Femur (tissue), 1 donor: ENCODE data around the gene GNAI2.
"Not testable (repeated sequence)": the region's sequence is repeated elsewhere in the genome, so short reads cannot be mapped to it uniquely, and the experiment has no call there.

Source experiments
- DNase-seq: peaks from one replicate; pipeline ENCODE4 v3.0.0-alpha.2; 2017

The GNAI2 gene

GRCh38 chr3:50284121-50284520 is 48.1 kb downstream of the GNAI2 start:
- not testable (repeated sequence) for DNase-seq

- no peak for DNase-seq
These were observed 50.6 kb downstream of the GNAI2 start for GRCh38 chr3:50286322-50287227.

- DNase-seq, result no peak
These were observed 51.3 kb downstream of the GNAI2 start for GRCh38 chr3:50287262-50287661.

GRCh38 chr3:50288387-50289007 is 52.5 kb downstream of the GNAI2 start:
- peak; percentile 22 for DNase-seq

GRCh38 chr3:50289130-50289529 is 53.1 kb downstream of the GNAI2 start:
- no peak for DNase-seq

- peak; percentile 36 for DNase-seq
These were observed 54.2 kb downstream of the GNAI2 start for GRCh38 chr3:50290161-50290641.

- DNase-seq, result peak; percentile 98
These were observed 56.4 kb downstream of the GNAI2 start, which contains the start of gene IFRD2 for GRCh38 chr3:50292159-50293078. IFRD2 (minus strand) TSS chr3:50292429; CDS start chr3:50292274, 155 bp downstream.

- peak; percentile 34 for DNase-seq
These were observed 57.2 kb downstream of the GNAI2 start for GRCh38 chr3:50293079-50293801.

GRCh38 chr3:50294089-50294488 is 58.1 kb downstream of the GNAI2 start:
- DNase-seq, result no peak

GRCh38 chr3:50294492-50295403 is 58.7 kb downstream of the GNAI2 start:
- peak; percentile 27 for DNase-seq

- peak; percentile 17 for DNase-seq
These were observed 59.8 kb downstream of the GNAI2 start for GRCh38 chr3:50295553-50296431.

GRCh38 chr3:50296721-50297383 is 60.8 kb downstream of the GNAI2 start:
- DNase-seq, result peak; percentile 33

- peak; percentile 50 for DNase-seq
These were observed 61.4 kb downstream of the GNAI2 start for GRCh38 chr3:50297384-50297775.

GRCh38 chr3:50297896-50298725 is 62.1 kb downstream of the GNAI2 start:
- DNase-seq, result peak; percentile 46

- DNase-seq, result peak; percentile 100
These were observed 63.0 kb downstream of the GNAI2 start, which contains the start of the genes HYAL3 and NAA80 for GRCh38 chr3:50298836-50299637. HYAL3 (minus strand) TSS chr3:50299405; CDS start chr3:50295602, 3,803 bp downstream. NAA80 (minus strand) TSS chr3:50299405; CDS start chr3:50297463, 1,942 bp downstream.

GRCh38 chr3:50299638-50299928 is 63.6 kb downstream of the GNAI2 start:
- no peak for DNase-seq

- DNase-seq, result peak; percentile 63
These were observed 64.1 kb downstream of the GNAI2 start for GRCh38 chr3:50299929-50300680.
